CD4-positive, alpha-beta memory T cell (primary cell): Measurements from ENCODE around the gene RNASE12. TPM values are rescaled to one million over a fixed set of nuclear protein-coding genes. Genes with fewer than 3 reads are reported as not detected.

ENCODE experiments used
- CTCF ChIA-PET: fragments of 350-600 bp; sonication (Branson Sonifier 250); formaldehyde crosslinking; loops from one replicate; lab custom pipeline; 2021; ENCODE audit warnings: inconsistent platforms; ENCODE audit not compliant: partially characterized antibody; lab: Charles Lee
- POLR2A ChIA-PET: fragments of 350-600 bp; sonication (Branson Sonifier 250); formaldehyde crosslinking; loops from one replicate; lab custom pipeline; 2021; ENCODE audit not compliant: partially characterized antibody; lab: Charles Lee
- DNase-seq, 5 donors: peaks; one replicate each; pipeline versions ENCODE4 v3.0.0 to v3.0.0-alpha.2; 2020 to 2022; ENCODE audit warnings: mixed read lengths in 1 of 5
- H3K27ac ChIP-seq: one replicate; pipeline ENCODE4 v1.7.0; 2013; ENCODE audit warnings: low read depth, low read length
- H3K27me3 ChIP-seq: 2 replicates; pipeline ENCODE4 v1.7.0; 2013; ENCODE audit warnings: mild to moderate bottlenecking, low read length, moderate library complexity; ENCODE audit not compliant: insufficient read depth
- H3K36me3 ChIP-seq: 2 replicates; pipeline ENCODE4 v1.7.0; 2013; ENCODE audit warnings: mild to moderate bottlenecking, low read length, moderate library complexity; ENCODE audit not compliant: insufficient read depth
- H3K4me1 ChIP-seq: 2 replicates; pipeline ENCODE4 v1.7.0; 2013; ENCODE audit warnings: mild to moderate bottlenecking, low read length, moderate library complexity; ENCODE audit not compliant: insufficient read depth
- H3K4me3 ChIP-seq, 2 donors: one replicate each; pipeline ENCODE4 v1.7.0; 2013; ENCODE audit warnings: low read length in 2 of 2, mild to moderate bottlenecking in 1 of 2
- H3K9me3 ChIP-seq, 2 donors: one replicate each; pipeline ENCODE4 v1.7.0; 2013; ENCODE audit warnings: low read length in 2 of 2, control low read depth in 1 of 2; ENCODE audit not compliant: control insufficient read depth in 1 of 2
- H3K27ac Mint-ChIP-seq, 7 donors: one replicate each; pipeline ENCODE4 v1.8.0; 2020 to 2021; ENCODE audit warnings: mixed read lengths in 7 of 7, mild to moderate bottlenecking in 6 of 7, inconsistent platforms in 3 of 7, moderate library complexity in 3 of 7
- H3K27me3 Mint-ChIP-seq, 2 donors: one replicate each; pipeline ENCODE4 v1.8.0; 2020 to 2021; ENCODE audit warnings: mixed read lengths in 2 of 2
- H3K36me3 Mint-ChIP-seq, 2 donors: one replicate each; pipeline ENCODE4 v1.8.0; 2020 to 2021; ENCODE audit warnings: mixed read lengths in 2 of 2, inconsistent platforms in 1 of 2, mild to moderate bottlenecking in 1 of 2
- H3K4me1 Mint-ChIP-seq, 4 donors: one replicate each; pipeline ENCODE4 v1.8.0; 2020 to 2021; ENCODE audit warnings: mixed read lengths in 4 of 4, mild to moderate bottlenecking in 1 of 4
- H3K4me3 Mint-ChIP-seq, 8 donors: one replicate each; pipeline ENCODE4 v1.8.0; 2020 to 2021; ENCODE audit warnings: mixed read lengths in 8 of 8, mild to moderate bottlenecking in 7 of 8, moderate library complexity in 6 of 8, inconsistent platforms in 3 of 8
- H3K9me3 Mint-ChIP-seq, 8 donors: one replicate each; pipeline ENCODE4 v1.8.0; 2020 to 2021; ENCODE audit warnings: mixed read lengths in 8 of 8, mild to moderate bottlenecking in 5 of 8, inconsistent platforms in 3 of 8, moderate library complexity in 1 of 8
- intact Hi-C: fragments of 100-400 bp; cut with micrococcal nuclease; formaldehyde crosslinking; loops from one replicate; pipeline ENCODE4 v1.15.1; 2023
- polyA plus RNA-seq, 2 donors: library from polyadenylated mRNA; unstranded; fragments of 300-500 nt; fragmentation: Illumina TruSeq; gene quantifications; one replicate each; pipeline ENCODE4 v1.2.3, GENCODE V29; 2021
- total RNA-seq, 2 experiments: library from RNA; stranded (reverse); gene quantifications; one replicate each; pipeline ENCODE4 v1.2.3, GENCODE V29; 2021

Gene RNASE12
- total and polyA plus RNA-seq, 4 experiments from 2014 or later: not detected

- H3K36me3 ChIP-seq: no peaks in the 10 kb centered on the region
- intact Hi-C loops: no loop called here
- H3K27ac ChIP-seq: no peak overlapping the region
- peaks cover 2 to 3% of the 10 kb centered on the region in 2 donors for H3K27me3 Mint-ChIP-seq
- no peak overlapping the region for H3K4me3 ChIP-seq
- no peak for DNase-seq
- no peaks in the 10 kb centered on the region for H3K36me3 Mint-ChIP-seq
- H3K27me3 ChIP-seq: no peaks in the 10 kb centered on the region
- no peak overlapping the region for H3K27ac Mint-ChIP-seq
- no peak overlapping the region for H3K4me3 Mint-ChIP-seq
- POLR2A ChIA-PET: no interaction called here
- CTCF ChIA-PET: interaction anchor here (1.5 to 1.7 kb wide), 2 partner anchors 21 to 136 kb away, joined by 4 to 5 read pairs; no protein-coding TSS in a partner anchor
- H3K4me1 Mint-ChIP-seq: no peaks in the 10 kb centered on the region
- H3K4me1 ChIP-seq: no peaks in the 10 kb centered on the region
- H3K9me3 ChIP-seq: no peaks in the 10 kb centered on the region
- no peaks in the 10 kb centered on the region for H3K9me3 Mint-ChIP-seq
Measured at GRCh38 chr14:20551606-20552005, 39.6 kb downstream of the RNASE12 start.

GRCh38 chr14:20550926-20551325, 40.2 kb downstream of the RNASE12 start:
- CTCF ChIA-PET: interaction anchor here (1.5 to 1.7 kb wide), 2 partner anchors 20 to 135 kb away, joined by 4 to 5 read pairs; no protein-coding TSS in a partner anchor
- intact Hi-C loops: no loop called here

GRCh38 chr14:20548414-20549158, 42.6 kb downstream of the RNASE12 start:
- ChIA-PET POLR2A (no interaction called here), CTCF (interaction anchor here (1.5 kb wide), 1 partner anchor 18 kb away, joined by 5 read pairs; no protein-coding TSS in a partner anchor)
- Mint-ChIP-seq H3K27ac (no peak overlapping the region), H3K36me3 (no peaks in the 10 kb centered on the region), H3K9me3 (peaks cover 0 to 2% (median 0%) of the 10 kb centered on the region in 8 donors), H3K4me3 (no peak overlapping the region), H3K4me1 (no peaks in the 10 kb centered on the region), H3K27me3 (peaks cover 9 to 12% of the 10 kb centered on the region in 2 donors)
- H3K27me3 ChIP-seq: no peaks in the 10 kb centered on the region
- intact Hi-C loops: no loop called here
- no peak for DNase-seq
- no peaks in the 10 kb centered on the region for H3K9me3 ChIP-seq
- H3K4me1 ChIP-seq: no peaks in the 10 kb centered on the region
- no peak overlapping the region for H3K27ac ChIP-seq
- no peak overlapping the region for H3K4me3 ChIP-seq
- no peaks in the 10 kb centered on the region for H3K36me3 ChIP-seq

More at GRCh38 chr14:20550926-20551325, 40.2 kb downstream of the RNASE12 start:
- Mint-ChIP-seq H3K4me1 (no peaks in the 10 kb centered on the region), H3K36me3 (no peaks in the 10 kb centered on the region), H3K27me3 (peaks cover 2 to 3% of the 10 kb centered on the region in 2 donors), H3K27ac (no peak overlapping the region), H3K4me3 (no peak overlapping the region), H3K9me3 (no peaks in the 10 kb centered on the region)
- H3K27me3 ChIP-seq: no peaks in the 10 kb centered on the region
- DNase-seq: no peak
- no peaks in the 10 kb centered on the region for H3K9me3 ChIP-seq
- no peaks in the 10 kb centered on the region for H3K36me3 ChIP-seq
- H3K4me3 ChIP-seq: no peak overlapping the region
- POLR2A ChIA-PET: no interaction called here
- no peaks in the 10 kb centered on the region for H3K4me1 ChIP-seq
- no peak overlapping the region for H3K27ac ChIP-seq

GRCh38 chr14:20546877-20547276, 44.3 kb downstream of the RNASE12 start:
- Mint-ChIP-seq H3K4me1 (no peaks in the 10 kb centered on the region), H3K4me3 (no peak overlapping the region), H3K9me3 (peaks cover 0 to 2% (median 0%) of the 10 kb centered on the region in 8 donors), H3K36me3 (no peaks in the 10 kb centered on the region), H3K27ac (no peak overlapping the region), H3K27me3 (peaks cover 9 to 17% of the 10 kb centered on the region in 2 donors)
- H3K4me1 ChIP-seq: no peaks in the 10 kb centered on the region
- POLR2A ChIA-PET: no interaction called here
- CTCF ChIA-PET: interaction anchor here (1.5 kb wide), 1 partner anchor 16 kb away, joined by 5 read pairs; no protein-coding TSS in a partner anchor
- no peaks in the 10 kb centered on the region for H3K27me3 ChIP-seq
- H3K27ac ChIP-seq: no peak overlapping the region
- intact Hi-C loops: no loop called here
- H3K4me3 ChIP-seq: no peak overlapping the region
- H3K36me3 ChIP-seq: no peaks in the 10 kb centered on the region
- no peak for DNase-seq
- no peaks in the 10 kb centered on the region for H3K9me3 ChIP-seq

Other genes with a start within 250 kb of the RNASE12 start
- gene PARP2, start 247.7 kb downstream of the RNASE12 start, total RNA-seq: 10 to 100 TPM; 20.3 to 25.0 TPM
- gene PARP2, start 247.7 kb downstream of the RNASE12 start, polyA plus RNA-seq: 10 to 100 TPM; 13.1 to 13.6 TPM
- 10 to 100 TPM; 66.7 to 67.3 TPM for gene TEP1, start 177.9 kb downstream of the RNASE12 start, total RNA-seq
- gene TEP1, start 177.9 kb downstream of the RNASE12 start, polyA plus RNA-seq: 1 to 10 TPM in 1 of 2 donors, not detected in 1; 6.8 TPM
- gene KLHL33, start 155.2 kb downstream of the RNASE12 start, total RNA-seq: under 1 TPM; 0.14 to 0.15 TPM
- gene KLHL33, start 155.2 kb downstream of the RNASE12 start, polyA plus RNA-seq: not detected
- gene OSGEP, start 136.6 kb downstream of the RNASE12 start, total RNA-seq: 10 to 100 TPM; 72.3 to 75.9 TPM
- 10 to 100 TPM; 39.3 to 41.8 TPM for gene OSGEP, start 136.6 kb downstream of the RNASE12 start, polyA plus RNA-seq
- 100 to 1,000 TPM; 102 to 105 TPM for gene APEX1, start 136.2 kb downstream of the RNASE12 start, total RNA-seq
- gene APEX1, start 136.2 kb downstream of the RNASE12 start, polyA plus RNA-seq: 100 to 1,000 TPM; 138 to 144 TPM
- gene PIP4P1, start 129.9 kb downstream of the RNASE12 start, total RNA-seq: 10 to 100 TPM; 77.8 to 78.1 TPM
- gene PIP4P1, start 129.9 kb downstream of the RNASE12 start, polyA plus RNA-seq: 10 to 100 TPM; 32.4 to 44.3 TPM
- gene PNP, start 122.0 kb downstream of the RNASE12 start, total RNA-seq: 100 to 1,000 TPM; 106 to 108 TPM
- gene PNP, start 122.0 kb downstream of the RNASE12 start, polyA plus RNA-seq: 100 to 1,000 TPM in 1 of 2 donors, 10 to 100 TPM in 1; 53.8 to 101 TPM
- gene RNASE10, start 85.8 kb downstream of the RNASE12 start, total RNA-seq: 1 to 10 TPM; 1.2 to 1.4 TPM
- not detected for gene RNASE10, start 85.8 kb downstream of the RNASE12 start, polyA plus RNA-seq
- gene RNASE9, start 30.3 kb downstream of the RNASE12 start, total RNA-seq: not detected
- not detected for gene RNASE9, start 30.3 kb downstream of the RNASE12 start, polyA plus RNA-seq
- gene RNASE11, start 3.4 kb downstream of the RNASE12 start, total RNA-seq: not detected
- not detected for gene RNASE11, start 3.4 kb downstream of the RNASE12 start, polyA plus RNA-seq
- not detected for gene OR6S1, start 50.3 kb upstream of the RNASE12 start, total RNA-seq
- gene OR6S1, start 50.3 kb upstream of the RNASE12 start, polyA plus RNA-seq: not detected
- gene RNASE4, start 93.2 kb upstream of the RNASE12 start, total RNA-seq: 1 to 10 TPM; 2.1 to 2.6 TPM
- gene RNASE4, start 93.2 kb upstream of the RNASE12 start, polyA plus RNA-seq: 1 to 10 TPM; 1.6 to 2.5 TPM
- gene ANG, start 97.4 kb upstream of the RNASE12 start, total RNA-seq: 1 to 10 TPM; 1.1 to 1.3 TPM
- 1 to 10 TPM; 1.4 to 2.8 TPM for gene ANG, start 97.4 kb upstream of the RNASE12 start, polyA plus RNA-seq
- gene EDDM3A, start 154.5 kb upstream of the RNASE12 start, total RNA-seq: not detected
- not detected for gene EDDM3A, start 154.5 kb upstream of the RNASE12 start, polyA plus RNA-seq
- not detected for gene EDDM3B, start 177.0 kb upstream of the RNASE12 start, total RNA-seq
- not detected for gene EDDM3B, start 177.0 kb upstream of the RNASE12 start, polyA plus RNA-seq
- 1 to 10 TPM; 4.5 to 4.8 TPM for gene RNASE6, start 189.9 kb upstream of the RNASE12 start, total RNA-seq
- gene RNASE6, start 189.9 kb upstream of the RNASE12 start, polyA plus RNA-seq: 10 to 100 TPM; 11.8 to 15.8 TPM
- gene RNASE1, start 211.5 kb upstream of the RNASE12 start, total RNA-seq: 1 to 10 TPM; 4.9 to 5.3 TPM
- gene RNASE1, start 211.5 kb upstream of the RNASE12 start, polyA plus RNA-seq: not detected